Sigmoid colon (tissue), 7 donors: ENCODE data around the gene OR7A5. TPM values are rescaled to one million over a fixed set of nuclear protein-coding genes. Genes with fewer than 3 reads are reported as not detected.
"Not testable (repeated sequence)": the region's sequence is repeated elsewhere in the genome, so short reads cannot be mapped to it uniquely, and the experiment has no call there.

ENCODE experiments used
- DNase-seq: peaks from one replicate; pipeline ENCODE4 v3.0.0-alpha.2; 2019
- H3K27ac ChIP-seq, 4 donors: fragments of 200-600 bp; sonication (generic); one replicate each; pipeline ENCODE4 v1.5.1; 2016 to 2019; ENCODE audit warnings: mild to moderate bottlenecking in 1 of 4
- H3K27me3 ChIP-seq, 3 donors: fragments of 200-600 bp; sonication (generic); one replicate each; pipeline ENCODE4 v1.5.1; 2019; ENCODE audit warnings: mild to moderate bottlenecking in 1 of 3
- H3K36me3 ChIP-seq, 4 donors: fragments of 200-600 bp; sonication (generic); one replicate each; pipeline ENCODE4 v1.5.1; 2016 to 2019
- H3K4me1 ChIP-seq, 4 donors: fragments of 200-600 bp; sonication (generic); one replicate each; pipeline ENCODE4 v1.5.1; 2017 to 2019
- H3K4me3 ChIP-seq, 4 donors: fragments of 200-600 bp; sonication (generic); one replicate each; pipeline ENCODE4 v1.5.1; 2017 to 2019; ENCODE audit warnings: mild to moderate bottlenecking in 2 of 4, moderate library complexity in 1 of 4
- H3K9me3 ChIP-seq, 4 donors: fragments of 200-600 bp in 3 of 4; sonication (generic) in 3 of 4; one replicate each; pipeline versions ENCODE4 v1.5.1 to v1.6.1; 2013 to 2019
- CTCF ChIP-seq, 4 experiments: fragments of 450-650 bp in 3 of 4; fragments of 200-600 bp in 1 of 4; IDR thresholded peaks; one replicate each; pipeline ENCODE4 v1.5.1; 2016 to 2019; ENCODE audit warnings: antibody characterized with exemption in 4 of 4, mild to moderate bottlenecking in 3 of 4, moderate library complexity in 2 of 4
- EP300 ChIP-seq, 4 donors: sonication (generic); formaldehyde crosslinking; IDR thresholded peaks; one replicate each; pipeline ENCODE4 v1.6.1; 2017; ENCODE audit warnings: antibody characterized with exemption in 4 of 4
- POLR2A ChIP-seq, 2 donors: fragments of 450-650 bp; IDR thresholded peaks; one replicate each; pipeline ENCODE4 v1.6.1; 2016; ENCODE audit warnings: antibody characterized with exemption in 2 of 2, mild to moderate bottlenecking in 2 of 2, moderate library complexity in 2 of 2
- POLR2AphosphoS5 ChIP-seq, 4 donors: sonication (generic); formaldehyde crosslinking; IDR thresholded peaks; one replicate each; pipeline ENCODE4 v1.6.1; 2017; ENCODE audit warnings: antibody characterized with exemption in 4 of 4
- WGBS, 2 donors: extraction: QIAGEN DNeasy Blood & Tissue Kit; methylation state at CpG; one replicate each; pipeline ENCODE4 v1.1.7; 2013; 5-methylcytosine and 5-hydroxymethylcytosine counted together
- intact Hi-C: fragments of 100-400 bp; cut with DNase I; formaldehyde crosslinking; loops from one replicate; pipeline ENCODE4 v1.15.1; 2023
- polyA plus RNA-seq, 3 donors: library from polyadenylated mRNA; stranded (reverse); fragments of 200-250 nt; gene quantifications; one replicate each; pipeline ENCODE4 v1.2.3, GENCODE V29; 2013
- total RNA-seq, 4 donors: library from RNA; depleted of rRNA; stranded (reverse); fragments of >200 nt; gene quantifications; one replicate each; pipeline ENCODE4 v1.1.0, GENCODE V29; 2016
- donor health status: healthy with polysubstance abuse.
- donor health status: Bipolar disorder and iron deficiency.
- donor health status: healthy.

OR7A5 gene
- total and polyA plus RNA-seq, 7 donors: not detected

- intact Hi-C loops: no loop called here
These were observed 39.8 kb downstream of the OR7A5 start for GRCh38 chr19:14795078-14795721.

GRCh38 chr19:14792250-14792649, 42.7 kb downstream of the OR7A5 start:
- H3K36me3 ChIP-seq, H3K9me3 ChIP-seq, intact Hi-C loops, H3K4me3 ChIP-seq, H3K27me3 ChIP-seq, DNase-seq, H3K27ac ChIP-seq, H3K4me1 ChIP-seq: not testable (repeated sequence)
- WGBS, 2 donors: 65 to 85% methylated on average over 6 of the region's 6 CpGs

More at GRCh38 chr19:14795078-14795721, 39.8 kb downstream of the OR7A5 start:
- Histone ChIP-seq H3K4me1 (no peaks in the 10 kb centered on the region), H3K36me3 (no peaks in the 10 kb centered on the region), H3K27ac (no peak overlapping the region), H3K27me3 (no peaks in the 10 kb centered on the region), H3K4me3 (no peak overlapping the region), H3K9me3 (peaks cover 0 to 7% (median 0%) of the 10 kb centered on the region in 4 donors)
- 80 to 87% methylated on average over 5 of the region's 5 CpGs for WGBS, 2 donors
- DNase-seq: no peak
- TF ChIP-seq POLR2AphosphoS5 (IDR thresholded peaks at IDR 0.05) (no peak), EP300 (IDR thresholded peaks at IDR 0.05) (no peak), CTCF (IDR thresholded peaks at IDR 0.05) (no peak), POLR2A (IDR thresholded peaks at IDR 0.05) (no peak)

DNA sequence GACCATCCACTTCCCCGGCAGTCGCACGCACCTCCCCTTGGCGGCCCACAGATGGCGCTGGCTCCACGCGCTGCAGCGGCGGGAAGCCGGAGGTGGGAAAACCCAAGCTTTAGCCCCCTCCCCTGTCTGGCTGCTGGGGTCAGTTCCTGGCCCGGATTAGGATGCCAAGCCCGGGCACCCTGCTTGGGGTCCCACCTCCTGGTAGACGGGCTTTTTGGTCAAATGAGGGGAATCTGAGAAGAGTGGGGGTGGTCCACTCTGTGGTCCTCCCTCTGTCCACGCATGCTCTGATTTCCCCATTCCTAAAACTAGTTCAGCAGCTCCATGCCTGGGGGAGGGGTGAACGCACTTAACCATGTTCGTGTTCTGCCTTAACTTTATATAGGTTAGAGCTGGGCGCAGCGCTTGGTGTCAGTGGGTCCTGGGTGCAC, 48.5 kb downstream of the OR7A5 start:
- no peak for DNase-seq
- Histone ChIP-seq H3K4me1 (no peaks in the 10 kb centered on the region), H3K9me3 (no peaks in the 10 kb centered on the region), H3K27ac (no peak overlapping the region), H3K36me3 (no peaks in the 10 kb centered on the region), H3K27me3 (peaks cover 4 to 18% (median 6%) of the 10 kb centered on the region in 3 donors), H3K4me3 (no peak overlapping the region)
- intact Hi-C loops: no loop called here
- no peak for TF ChIP-seq POLR2AphosphoS5 (IDR thresholded peaks at IDR 0.05)
- TF ChIP-seq CTCF (IDR thresholded peaks at IDR 0.05): peak in 2 of 4 experiments; percentile 34 to 37
- WGBS, 2 donors: 21 to 22% methylated on average over 18 of the region's 18 CpGs

DNA sequence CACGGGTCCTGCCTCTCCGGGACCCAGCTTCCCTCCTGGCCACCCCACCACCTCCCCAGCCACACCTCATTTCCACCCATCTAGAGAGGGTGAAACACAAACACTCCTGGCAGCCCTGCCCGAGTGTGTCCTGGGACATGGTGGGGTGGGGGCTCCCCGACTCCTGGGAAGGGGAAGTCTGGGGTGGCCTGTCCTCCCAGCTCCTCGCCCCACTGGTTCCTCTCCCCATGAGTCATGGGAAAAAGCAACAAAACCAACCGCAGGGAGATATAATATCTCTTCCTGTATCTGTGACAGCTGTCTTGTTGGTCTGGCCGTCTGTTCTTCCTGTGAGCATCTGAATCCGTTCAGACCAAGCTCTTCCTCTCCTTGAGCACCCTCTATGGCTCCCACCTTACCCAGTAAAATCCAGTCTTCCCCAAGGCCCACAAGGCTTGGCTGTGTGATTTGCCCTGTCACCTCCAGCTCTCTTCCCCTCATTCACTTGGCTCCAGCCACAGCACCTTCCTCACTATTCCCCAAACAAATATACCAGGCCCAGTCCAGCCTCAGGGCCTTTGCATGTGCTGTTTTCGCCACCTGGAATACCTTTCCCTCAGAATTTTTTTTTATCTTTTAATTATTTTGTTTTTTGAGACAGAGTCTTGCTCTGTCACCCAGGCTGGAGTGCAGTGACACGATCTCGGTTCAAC, 49.7 kb downstream of the OR7A5 start:
- H3K4me1 ChIP-seq, H3K9me3 ChIP-seq, H3K4me3 ChIP-seq, H3K36me3 ChIP-seq, intact Hi-C loops: not testable (repeated sequence)
- peak; percentile 75 for DNase-seq
- 40 to 45% methylated on average over 9 of the region's 11 CpGs for WGBS, 2 donors
- peaks cover 4 to 18% (median 6%) of the 10 kb centered on the region in 3 donors for H3K27me3 ChIP-seq
- peak overlapping the region in 2 of 4 donors; percentile 25 to 38 for H3K27ac ChIP-seq

- peak in 1 of 4 donors; percentile 25 for TF ChIP-seq POLR2AphosphoS5 (IDR thresholded peaks at IDR 0.05)
These were observed 50.3 kb downstream of the OR7A5 start for GRCh38 chr19:14784730-14785101.

DNA sequence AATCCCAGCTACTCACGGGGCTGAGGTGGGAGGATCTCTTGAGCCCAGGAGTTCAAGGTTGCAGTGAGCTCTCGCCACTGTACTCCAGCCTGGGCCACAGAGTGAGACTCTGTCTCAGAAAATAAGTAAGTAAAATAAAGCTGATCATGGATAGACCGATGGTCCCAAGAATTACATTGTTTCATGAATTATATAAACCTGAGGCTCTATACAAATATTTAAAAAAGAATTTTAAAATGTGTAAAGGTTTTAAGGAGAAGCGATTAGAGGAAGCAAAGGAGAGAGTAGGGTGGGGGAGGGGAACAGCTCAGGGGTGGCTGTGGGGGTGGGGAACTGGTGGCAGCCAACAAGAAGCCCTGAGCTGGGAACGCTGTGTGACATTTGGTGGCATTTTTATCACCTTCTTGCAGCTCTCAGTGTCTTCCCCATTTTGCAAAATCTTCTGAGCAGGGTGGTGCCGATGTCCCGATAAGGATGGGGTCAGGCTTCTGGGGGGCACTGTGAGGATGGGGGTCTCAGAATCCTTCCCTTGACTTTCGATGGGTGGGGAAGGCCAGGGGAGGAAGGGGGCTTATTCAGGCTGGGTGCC, 51.5 kb downstream of the OR7A5 start:
- H3K4me1 ChIP-seq, H3K4me3 ChIP-seq, intact Hi-C loops, DNase-seq, H3K27ac ChIP-seq, H3K9me3 ChIP-seq, H3K36me3 ChIP-seq: not testable (repeated sequence)
- peaks cover 4 to 23% (median 6%) of the 10 kb centered on the region in 3 donors for H3K27me3 ChIP-seq
- WGBS, 2 donors: 50 to 52% methylated on average over 8 of the region's 8 CpGs

More at GRCh38 chr19:14784730-14785101, 50.3 kb downstream of the OR7A5 start:
- H3K4me3 ChIP-seq, H3K36me3 ChIP-seq, H3K4me1 ChIP-seq, H3K9me3 ChIP-seq, intact Hi-C loops: not testable (repeated sequence)
- H3K27me3 ChIP-seq: peaks cover 4 to 18% (median 6%) of the 10 kb centered on the region in 3 donors
- 41 to 58% methylated on average over 9 of the region's 10 CpGs for WGBS, 2 donors
- peak overlapping the region in 1 of 4 donors; percentile 25 for H3K27ac ChIP-seq
- DNase-seq: peak; percentile 72
